ENCODE results near the gene ARHGAP1.

ARHGAP1 gene

DNA sequence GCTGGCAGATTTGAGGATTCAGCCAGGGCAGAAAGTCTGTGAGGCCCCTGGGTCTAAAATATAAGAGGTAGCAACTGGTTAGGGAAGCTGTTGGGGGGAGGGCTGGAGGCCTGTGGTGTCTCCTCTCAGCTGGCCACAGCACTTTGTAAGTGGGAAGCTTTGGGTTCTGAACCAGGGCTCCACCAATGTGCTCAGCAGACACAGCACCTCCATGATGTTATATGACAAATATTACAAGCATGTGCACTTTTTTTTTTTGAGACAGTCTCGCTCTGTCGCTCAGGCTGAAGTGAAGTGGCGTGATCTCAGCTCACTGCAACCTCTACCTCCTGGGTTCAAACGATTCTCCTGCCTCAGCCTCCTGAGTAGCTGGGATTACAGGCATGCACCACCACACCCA lies 8.0 kb downstream of the ARHGAP1 start:
- Histone ChIP-seq H3K9me3 (ENCODE audit: control insufficient read depth, low read length) (no peaks in the 10 kb centered on the region), H3K4me3 (ENCODE audit: extremely low read depth, insufficient read depth, low read length, poor library complexity, severe bottlenecking) (no peak overlapping the region), H3K27ac (ENCODE audit: low read depth, low read length, severe bottlenecking) (no peak overlapping the region), H3K36me3 (ENCODE audit: control insufficient read depth, insufficient read depth, low read length) (peaks cover 74% of the 10 kb centered on the region), H3K4me1 (ENCODE audit: control insufficient read depth, insufficient read depth, low read length, poor library complexity, severe bottlenecking) (peaks cover 7% of the 10 kb centered on the region)
- WGBS, 2 experiments (ENCODE audit: insufficient coverage in 2 of 2), result 100% methylated on average over 1 to 2 of the region's 4 CpGs

DNA sequence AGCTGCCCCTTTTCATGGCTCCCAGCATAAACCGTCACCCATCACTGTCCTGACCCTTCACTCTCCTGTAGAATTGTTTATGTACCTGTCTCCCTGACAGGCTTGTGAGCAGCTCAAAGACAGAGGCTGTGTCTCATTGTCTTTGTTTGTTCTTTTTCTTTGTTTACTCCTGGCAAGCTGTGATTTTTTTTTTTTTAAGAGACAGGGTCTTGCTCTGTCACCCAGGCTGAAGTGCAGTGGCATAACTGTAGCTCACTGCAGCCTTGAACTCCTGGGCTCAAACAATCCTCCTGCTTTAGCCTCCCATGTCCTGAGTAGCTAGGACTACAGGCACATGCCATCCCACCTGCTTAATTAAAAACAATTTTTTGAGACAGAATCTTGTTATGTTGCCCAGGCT lies 9.7 kb downstream of the ARHGAP1 start:
- Histone ChIP-seq H3K4me1 (ENCODE audit: control insufficient read depth, insufficient read depth, low read length, poor library complexity, severe bottlenecking) (peaks cover 5% of the 10 kb centered on the region), H3K4me3 (ENCODE audit: extremely low read depth, insufficient read depth, low read length, poor library complexity, severe bottlenecking) (no peak overlapping the region), H3K36me3 (ENCODE audit: control insufficient read depth, insufficient read depth, low read length) (peaks cover 81% of the 10 kb centered on the region), H3K9me3 (ENCODE audit: control insufficient read depth, low read length) (no peaks in the 10 kb centered on the region), H3K27ac (ENCODE audit: low read depth, low read length, severe bottlenecking) (no peak overlapping the region)
- 86 to 100% methylated on average over 1 of the region's 1 CpG for WGBS, 2 experiments (ENCODE audit: insufficient coverage in 2 of 2)

DNA sequence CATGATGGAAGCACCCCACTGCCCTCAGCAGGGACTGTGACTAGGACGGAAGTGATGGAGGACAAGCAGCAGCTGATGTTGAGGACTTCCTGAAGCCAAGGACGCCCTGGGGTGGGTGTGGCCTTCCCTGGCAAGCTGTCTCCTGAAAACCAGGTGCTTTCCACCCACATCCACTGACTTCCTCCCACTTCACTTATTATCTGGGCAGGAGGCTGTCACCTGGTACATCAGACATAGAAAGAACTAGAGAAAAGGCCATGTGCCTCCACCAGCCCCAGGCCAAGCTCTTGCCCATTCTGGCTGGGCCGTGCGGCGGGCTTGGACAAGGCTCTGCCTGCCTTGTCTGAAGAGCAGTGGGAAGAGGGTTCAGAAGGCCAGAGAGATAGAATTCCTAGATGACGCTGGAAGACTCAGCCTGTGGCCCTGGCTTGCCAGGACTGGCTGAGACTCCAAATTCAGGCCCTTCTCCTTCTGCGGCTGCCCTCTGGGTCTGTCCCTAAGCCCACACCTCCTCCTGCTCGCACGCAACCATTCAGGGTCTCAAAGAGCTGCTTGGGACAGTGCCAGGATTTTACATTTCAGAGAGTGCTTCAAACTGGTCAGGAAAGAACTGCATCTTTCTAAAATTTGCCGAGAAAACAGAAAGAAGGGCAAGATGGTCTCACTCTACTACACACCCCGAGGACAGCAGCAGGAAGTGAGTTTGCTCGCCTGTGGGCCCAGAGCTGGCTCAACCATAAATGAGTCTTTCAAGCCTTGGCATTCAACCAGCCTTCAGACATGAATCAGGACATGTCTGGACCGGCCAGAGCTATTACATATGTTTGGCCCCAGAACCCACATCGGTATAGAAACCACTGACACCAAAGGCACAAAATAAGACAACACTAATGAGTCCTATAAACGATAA lies 13.3 kb downstream of the ARHGAP1 start:
- WGBS, 2 experiments (ENCODE audit: insufficient coverage in 2 of 2), result 93 to 96% methylated on average over 15 of the region's 15 CpGs
- Histone ChIP-seq H3K4me1 (ENCODE audit: control insufficient read depth, insufficient read depth, low read length, poor library complexity, severe bottlenecking) (peaks cover under 1% of the 10 kb centered on the region), H3K27ac (ENCODE audit: low read depth, low read length, severe bottlenecking) (no peak overlapping the region), H3K9me3 (ENCODE audit: control insufficient read depth, low read length) (no peaks in the 10 kb centered on the region), H3K36me3 (ENCODE audit: control insufficient read depth, insufficient read depth, low read length) (peaks cover 73% of the 10 kb centered on the region), H3K4me3 (ENCODE audit: extremely low read depth, insufficient read depth, low read length, poor library complexity, severe bottlenecking) (no peak overlapping the region)

DNA sequence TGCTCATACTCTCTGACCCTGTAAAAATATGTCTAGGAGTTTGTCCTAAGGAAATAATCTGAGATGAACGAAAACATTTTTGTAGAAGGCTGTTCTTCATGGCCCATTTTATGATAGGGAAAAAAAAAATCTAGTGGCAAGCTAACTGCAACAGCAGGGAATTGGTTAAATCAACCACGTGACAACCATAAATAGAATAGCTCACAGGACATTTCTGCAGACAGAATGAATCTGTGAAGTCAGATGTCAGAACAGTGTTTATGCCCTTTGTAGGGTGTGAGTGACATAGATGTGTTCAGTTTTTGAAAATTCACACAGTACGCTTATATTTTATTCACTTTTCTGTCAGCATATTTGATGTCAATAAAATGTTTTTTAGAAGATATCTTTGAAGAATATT lies 16.1 kb downstream of the ARHGAP1 start:
- no peak overlapping the region for H3K27ac ChIP-seq (ENCODE audit: low read depth, low read length, severe bottlenecking)
- no peaks in the 10 kb centered on the region for H3K9me3 ChIP-seq (ENCODE audit: control insufficient read depth, low read length)
- 100% methylated on average over 2 of the region's 3 CpGs for WGBS, 2 experiments (ENCODE audit: insufficient coverage in 2 of 2)
- H3K36me3 ChIP-seq (ENCODE audit: control insufficient read depth, insufficient read depth, low read length), result peaks cover 86% of the 10 kb centered on the region
- H3K4me1 ChIP-seq (ENCODE audit: control insufficient read depth, insufficient read depth, low read length, poor library complexity, severe bottlenecking), result no peaks in the 10 kb centered on the region
- H3K4me3 ChIP-seq (ENCODE audit: extremely low read depth, insufficient read depth, low read length, poor library complexity, severe bottlenecking), result no peak overlapping the region

GRCh38 chr11:46682773-46683752 lies 17.4 kb downstream of the ARHGAP1 start:
- 94 to 100% methylated on average over 7 of the region's 11 CpGs for WGBS, 2 experiments (ENCODE audit: insufficient coverage in 2 of 2)
- peaks cover 7% of the 10 kb centered on the region for H3K4me1 ChIP-seq (ENCODE audit: control insufficient read depth, insufficient read depth, low read length, poor library complexity, severe bottlenecking)
- peaks cover 84% of the 10 kb centered on the region for H3K36me3 ChIP-seq (ENCODE audit: control insufficient read depth, insufficient read depth, low read length)

GRCh38 chr11:46681814-46682213 lies 18.6 kb downstream of the ARHGAP1 start:
- WGBS, 2 experiments (ENCODE audit: insufficient coverage in 2 of 2), result 97% methylated on average over 11 of the region's 11 CpGs
- H3K4me1 ChIP-seq (ENCODE audit: control insufficient read depth, insufficient read depth, low read length, poor library complexity, severe bottlenecking), result peaks cover 10% of the 10 kb centered on the region
- no peak overlapping the region for H3K27ac ChIP-seq (ENCODE audit: low read depth, low read length, severe bottlenecking)
- H3K4me3 ChIP-seq (ENCODE audit: extremely low read depth, insufficient read depth, low read length, poor library complexity, severe bottlenecking), result no peak overlapping the region
- no peaks in the 10 kb centered on the region for H3K9me3 ChIP-seq (ENCODE audit: control insufficient read depth, low read length)
- peaks cover 77% of the 10 kb centered on the region for H3K36me3 ChIP-seq (ENCODE audit: control insufficient read depth, insufficient read depth, low read length)

More at GRCh38 chr11:46682773-46683752, 17.4 kb downstream of the ARHGAP1 start:
- Histone ChIP-seq H3K4me3 (ENCODE audit: extremely low read depth, insufficient read depth, low read length, poor library complexity, severe bottlenecking) (no peak overlapping the region), H3K9me3 (ENCODE audit: control insufficient read depth, low read length) (no peaks in the 10 kb centered on the region), H3K27ac (ENCODE audit: low read depth, low read length, severe bottlenecking) (no peak overlapping the region)

DNA sequence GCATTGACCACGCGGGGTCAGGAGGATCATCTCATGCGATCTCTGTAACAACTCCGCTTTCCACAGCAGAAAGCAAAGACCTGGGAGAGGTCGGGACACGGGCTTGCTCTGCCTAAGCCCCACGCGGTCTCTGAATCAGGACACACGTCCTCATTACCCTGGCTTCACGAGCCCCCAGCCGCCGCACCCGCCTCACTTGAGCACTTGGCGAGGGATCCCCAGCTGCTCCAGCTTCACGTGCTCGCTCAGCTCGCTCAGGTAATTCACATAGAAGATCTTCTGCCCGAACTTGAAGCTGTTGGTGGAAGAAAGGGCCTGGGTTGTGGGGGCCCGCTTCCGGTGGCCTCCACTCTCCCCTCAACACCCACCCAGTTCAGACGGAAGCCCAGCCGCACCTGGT lies 19.6 kb downstream of the ARHGAP1 start:
- Histone ChIP-seq H3K27ac (ENCODE audit: low read depth, low read length, severe bottlenecking) (no peak overlapping the region), H3K4me1 (ENCODE audit: control insufficient read depth, insufficient read depth, low read length, poor library complexity, severe bottlenecking) (peaks cover 14% of the 10 kb centered on the region), H3K4me3 (ENCODE audit: extremely low read depth, insufficient read depth, low read length, poor library complexity, severe bottlenecking) (no peak overlapping the region), H3K9me3 (ENCODE audit: control insufficient read depth, low read length) (no peaks in the 10 kb centered on the region), H3K36me3 (ENCODE audit: control insufficient read depth, insufficient read depth, low read length) (peaks cover 77% of the 10 kb centered on the region)
- WGBS, 2 experiments (ENCODE audit: insufficient coverage in 2 of 2), result 92 to 98% methylated on average over 17 to 18 of the region's 22 CpGs

GRCh38 chr11:46680164-46680760 lies 20.2 kb downstream of the ARHGAP1 start:
- WGBS, 2 experiments (ENCODE audit: insufficient coverage in 2 of 2), result 96 to 97% methylated on average over 12 to 17 of the region's 21 CpGs
- H3K9me3 ChIP-seq (ENCODE audit: control insufficient read depth, low read length), result no peaks in the 10 kb centered on the region
- H3K4me3 ChIP-seq (ENCODE audit: extremely low read depth, insufficient read depth, low read length, poor library complexity, severe bottlenecking), result no peak overlapping the region
- H3K4me1 ChIP-seq (ENCODE audit: control insufficient read depth, insufficient read depth, low read length, poor library complexity, severe bottlenecking), result peaks cover 19% of the 10 kb centered on the region
- H3K27ac ChIP-seq (ENCODE audit: low read depth, low read length, severe bottlenecking), result no peak overlapping the region
- peaks cover 72% of the 10 kb centered on the region for H3K36me3 ChIP-seq (ENCODE audit: control insufficient read depth, insufficient read depth, low read length)

GRCh38 chr11:46679241-46680163 lies 20.9 kb downstream of the ARHGAP1 start:
- WGBS, 2 experiments (ENCODE audit: insufficient coverage in 2 of 2), result 92 to 95% methylated on average over 23 to 26 of the region's 26 CpGs
- H3K9me3 ChIP-seq (ENCODE audit: control insufficient read depth, low read length), result no peaks in the 10 kb centered on the region
- H3K36me3 ChIP-seq (ENCODE audit: control insufficient read depth, insufficient read depth, low read length), result peaks cover 66% of the 10 kb centered on the region
- no peak overlapping the region for H3K27ac ChIP-seq (ENCODE audit: low read depth, low read length, severe bottlenecking)
- H3K4me3 ChIP-seq (ENCODE audit: extremely low read depth, insufficient read depth, low read length, poor library complexity, severe bottlenecking), result no peak overlapping the region
- peaks cover 27% of the 10 kb centered on the region for H3K4me1 ChIP-seq (ENCODE audit: control insufficient read depth, insufficient read depth, low read length, poor library complexity, severe bottlenecking)

All from mesodermal cell (in vitro differentiated cells).